HEK293 (cell line): ENCODE results near the gene STEEP1.

Source experiments
- AEBP2 ChIP-seq: fragments of 450-650 bp; formaldehyde crosslinking; IDR thresholded peaks from 2 replicates; pipeline ENCODE4 v1.5.1; 2016; ENCODE audit warnings: missing biosample characterization, missing genetic modification characterization, borderline replicate concordance
- BCL11A ChIP-seq: fragments of 450-650 bp; formaldehyde crosslinking; IDR thresholded peaks from 2 replicates; pipeline ENCODE4 v1.5.1; 2016; ENCODE audit warnings: low read depth, missing biosample characterization, missing genetic modification characterization
- GLIS2 ChIP-seq: fragments of 450-650 bp; formaldehyde crosslinking; IDR thresholded peaks from 2 replicates; pipeline ENCODE4 v1.5.1; 2016; ENCODE audit warnings: missing biosample characterization, missing genetic modification characterization
- KLF10 ChIP-seq: fragments of 450-650 bp; IDR thresholded peaks from 2 replicates; pipeline ENCODE4 v1.5.1; 2018; ENCODE audit warnings: missing biosample characterization, mild to moderate bottlenecking, missing genetic modification characterization
- KLF16 ChIP-seq: fragments of 450-650 bp; formaldehyde crosslinking; IDR thresholded peaks from 2 replicates; pipeline ENCODE4 v1.5.1; 2017; ENCODE audit warnings: missing biosample characterization, missing genetic modification characterization
- KLF17 ChIP-seq: fragments of 450-650 bp; formaldehyde crosslinking; IDR thresholded peaks from 2 replicates; pipeline ENCODE4 v1.5.1; 2016; ENCODE audit warnings: missing biosample characterization, missing genetic modification characterization
- KLF9 ChIP-seq: fragments of 450-650 bp; formaldehyde crosslinking; IDR thresholded peaks from 2 replicates; pipeline ENCODE4 v1.5.1; 2016; ENCODE audit warnings: missing biosample characterization, missing genetic modification characterization, low read depth
- MYNN ChIP-seq: fragments of 450-650 bp; formaldehyde crosslinking; IDR thresholded peaks from 2 replicates; pipeline ENCODE4 v1.5.1; 2016; ENCODE audit warnings: missing biosample characterization, missing genetic modification characterization, borderline replicate concordance
- PRDM2 ChIP-seq: fragments of 450-650 bp; formaldehyde crosslinking; IDR thresholded peaks from 2 replicates; pipeline ENCODE4 v1.5.1; 2016; ENCODE audit warnings: missing biosample characterization, missing genetic modification characterization, borderline replicate concordance
- PRDM6 ChIP-seq: fragments of 450-650 bp; formaldehyde crosslinking; IDR thresholded peaks from 2 replicates; pipeline ENCODE4 v1.5.1; 2017; ENCODE audit warnings: missing biosample characterization, missing genetic modification characterization
- SCRT1 ChIP-seq: fragments of 450-650 bp; formaldehyde crosslinking; IDR thresholded peaks from 2 replicates; pipeline ENCODE4 v1.5.1; 2016; ENCODE audit warnings: missing biosample characterization, missing genetic modification characterization, borderline replicate concordance
- ZBTB1 ChIP-seq: fragments of 450-650 bp; formaldehyde crosslinking; IDR thresholded peaks from 2 replicates; pipeline ENCODE4 v1.5.1; 2016; ENCODE audit warnings: missing biosample characterization, missing genetic modification characterization
- ZBTB8A ChIP-seq: fragments of 450-650 bp; formaldehyde crosslinking; IDR thresholded peaks from 2 replicates; pipeline ENCODE4 v1.5.1; 2016; ENCODE audit warnings: missing biosample characterization, missing genetic modification characterization
- ZNF132 ChIP-seq: fragments of 450-650 bp; formaldehyde crosslinking; IDR thresholded peaks from 2 replicates; pipeline ENCODE4 v1.5.1; 2017; ENCODE audit warnings: missing biosample characterization, missing genetic modification characterization, borderline replicate concordance
- ZNF202 ChIP-seq: fragments of 450-650 bp; formaldehyde crosslinking; IDR thresholded peaks from 2 replicates; pipeline ENCODE4 v1.5.1; 2016; ENCODE audit warnings: missing biosample characterization, missing genetic modification characterization, borderline replicate concordance
- ZNF280C ChIP-seq: fragments of 450-650 bp; formaldehyde crosslinking; IDR thresholded peaks from 2 replicates; pipeline ENCODE4 v1.5.1; 2016; ENCODE audit warnings: missing biosample characterization, missing genetic modification characterization
- ZNF366 ChIP-seq: fragments of 450-650 bp; formaldehyde crosslinking; conservative IDR thresholded peaks from 2 replicates; pipeline ENCODE4 v1.5.1; 2016; ENCODE audit warnings: missing biosample characterization, missing genetic modification characterization
- ZNF391 ChIP-seq: fragments of 450-650 bp; formaldehyde crosslinking; IDR thresholded peaks from 2 replicates; pipeline ENCODE4 v1.5.1; 2016; ENCODE audit warnings: low read depth, missing biosample characterization, missing genetic modification characterization, borderline replicate concordance
- ZNF549 ChIP-seq: fragments of 450-650 bp; IDR thresholded peaks from 2 replicates; pipeline ENCODE4 v1.5.1; 2018; ENCODE audit warnings: missing biosample characterization, missing genetic modification characterization, mild to moderate bottlenecking, inconsistent platforms, moderate library complexity
- ZNF639 ChIP-seq: fragments of 450-650 bp; formaldehyde crosslinking; IDR thresholded peaks from 2 replicates; pipeline ENCODE4 v1.5.1; 2016; ENCODE audit warnings: missing biosample characterization, missing genetic modification characterization
- ZNF645 ChIP-seq: fragments of 450-650 bp; formaldehyde crosslinking; IDR thresholded peaks from 2 replicates; pipeline ENCODE4; 2016; ENCODE audit warnings: missing biosample characterization, missing genetic modification characterization
- ZNF776 ChIP-seq: fragments of 450-650 bp; formaldehyde crosslinking; IDR thresholded peaks from 2 replicates; pipeline ENCODE4 v1.5.0; 2017; ENCODE audit warnings: missing biosample characterization, missing genetic modification characterization, borderline replicate concordance

Gene STEEP1

GRCh38 chrX:119606280-119607017, 41.2 kb upstream of the STEEP1 start, which contains the start of gene NKRF (continued):
- TF ChIP-seq PRDM2 = no peak
- TF ChIP-seq KLF17 = 0 out of 2 replicates have a peak, but pooled peaks have one; percentile 39
- no peak for TF ChIP-seq ZBTB1
- no peak for TF ChIP-seq ZNF366 (tag by site-specific recombination)
- TF ChIP-seq GLIS2 (tag by site-specific recombination) = no peak; the same call in 1 of the 2 replicates
- no peak for TF ChIP-seq ZNF132 (tag by site-specific recombination)
- TF ChIP-seq ZNF202 (tag by site-specific recombination) = no peak
- TF ChIP-seq KLF10 (tag by site-specific recombination) = no peak
- no peak for TF ChIP-seq ZNF549 (tag by site-specific recombination)
- TF ChIP-seq ZBTB8A (tag by site-specific recombination) = no peak
- no peak for TF ChIP-seq ZNF280C (tag by site-specific recombination)
- no peak for TF ChIP-seq PRDM6 (tag by site-specific recombination)
- TF ChIP-seq MYNN = 0 out of 2 replicates have a peak, but pooled peaks have one; percentile 28
- TF ChIP-seq ZNF776 (tag by site-specific recombination) = no peak
- no peak for TF ChIP-seq ZNF645 (tag by site-specific recombination)
- TF ChIP-seq ZNF391 (tag by site-specific recombination) = no peak
- 0 out of 2 replicates have a peak, but pooled peaks have one; percentile 22 for TF ChIP-seq KLF9 (tag by site-specific recombination)
- TF ChIP-seq BCL11A (tag by site-specific recombination) = no peak
- no peak for TF ChIP-seq SCRT1 (tag by site-specific recombination)
- TF ChIP-seq KLF16 = peak; percentile 71; the same call in 1 of the 2 replicates
- no peak for TF ChIP-seq AEBP2 (tag by site-specific recombination)
- TF ChIP-seq ZNF639 (tag by site-specific recombination) = no peak
